H1 (cell line): Measurements from ENCODE around the gene PTPRG. TPM values are rescaled to one million over a fixed set of nuclear protein-coding genes. Genes with fewer than 3 reads are reported as not detected.
A peak's percentile ranks its signal among the peaks of the same experiment; 100 is the strongest.

Experiments
- ATF2 ChIP-seq: IDR thresholded peaks from 2 replicates; pipeline ENCODE4 v1.6.1; 2012; ENCODE audit warnings: low read length, inconsistent platforms
- HDAC2 ChIP-seq, 2 experiments: fragments of 300-600 bp in 1 of 2; sonication (generic) in 1 of 2; IDR thresholded peaks; 2 replicates each; pipeline ENCODE4 v1.6.1; 2011 to 2012; ENCODE audit warnings: low read depth in 2 of 2, low read length in 2 of 2, mild to moderate bottlenecking in 2 of 2, moderate library complexity in 2 of 2, borderline replicate concordance in 1 of 2, inconsistent platforms in 1 of 2
- polyA plus RNA-seq, 7 experiments: library from polyadenylated mRNA; depleted of rRNA in 3 of 7; stranded (reverse) in 5 of 7; unstranded in 2 of 7; fragments of >200 nt in 5 of 7; fragments of 200-250 nt in 2 of 7; gene quantifications; 1 replicate in 5 of 7; 2 replicates in 1 of 7; 4 replicates in 1 of 7; pipeline versions ENCODE4 v1.2.1 to v1.2.3, GENCODE V29; 2011 to 2013; ENCODE audit warnings: missing spikeins in 2 of 7, mixed read lengths in 2 of 7
- total RNA-seq: library from RNA; stranded (reverse); fragmentation: NEBNext Ultra II Directional; extraction: Animal tissue kit (Norgen Biotek cat#: 25700); gene quantifications from 2 replicates; pipeline ENCODE4 v1.2.1, GENCODE V29; 2021
- TF ChIP-seq, protein P1 (sequence below): fragments of 300-600 bp; sonication (generic); IDR thresholded peaks from 2 replicates; pipeline ENCODE4 v1.7.1; 2012; ENCODE audit warnings: low read length, moderate library complexity, mild to moderate bottlenecking, inconsistent platforms; ENCODE audit not compliant: insufficient replicate concordance

The PTPRG gene
- total and polyA plus RNA-seq, 2 of the 8 experiments (the other 6 are each of a cell fraction or from before 2014, with no cell fraction given): 23.3 to 96.2 TPM

GRCh38 chr3:62318752-62319569 is 757.6 kb downstream of the PTPRG start (continued):
- TF ChIP-seq, protein P1, sequence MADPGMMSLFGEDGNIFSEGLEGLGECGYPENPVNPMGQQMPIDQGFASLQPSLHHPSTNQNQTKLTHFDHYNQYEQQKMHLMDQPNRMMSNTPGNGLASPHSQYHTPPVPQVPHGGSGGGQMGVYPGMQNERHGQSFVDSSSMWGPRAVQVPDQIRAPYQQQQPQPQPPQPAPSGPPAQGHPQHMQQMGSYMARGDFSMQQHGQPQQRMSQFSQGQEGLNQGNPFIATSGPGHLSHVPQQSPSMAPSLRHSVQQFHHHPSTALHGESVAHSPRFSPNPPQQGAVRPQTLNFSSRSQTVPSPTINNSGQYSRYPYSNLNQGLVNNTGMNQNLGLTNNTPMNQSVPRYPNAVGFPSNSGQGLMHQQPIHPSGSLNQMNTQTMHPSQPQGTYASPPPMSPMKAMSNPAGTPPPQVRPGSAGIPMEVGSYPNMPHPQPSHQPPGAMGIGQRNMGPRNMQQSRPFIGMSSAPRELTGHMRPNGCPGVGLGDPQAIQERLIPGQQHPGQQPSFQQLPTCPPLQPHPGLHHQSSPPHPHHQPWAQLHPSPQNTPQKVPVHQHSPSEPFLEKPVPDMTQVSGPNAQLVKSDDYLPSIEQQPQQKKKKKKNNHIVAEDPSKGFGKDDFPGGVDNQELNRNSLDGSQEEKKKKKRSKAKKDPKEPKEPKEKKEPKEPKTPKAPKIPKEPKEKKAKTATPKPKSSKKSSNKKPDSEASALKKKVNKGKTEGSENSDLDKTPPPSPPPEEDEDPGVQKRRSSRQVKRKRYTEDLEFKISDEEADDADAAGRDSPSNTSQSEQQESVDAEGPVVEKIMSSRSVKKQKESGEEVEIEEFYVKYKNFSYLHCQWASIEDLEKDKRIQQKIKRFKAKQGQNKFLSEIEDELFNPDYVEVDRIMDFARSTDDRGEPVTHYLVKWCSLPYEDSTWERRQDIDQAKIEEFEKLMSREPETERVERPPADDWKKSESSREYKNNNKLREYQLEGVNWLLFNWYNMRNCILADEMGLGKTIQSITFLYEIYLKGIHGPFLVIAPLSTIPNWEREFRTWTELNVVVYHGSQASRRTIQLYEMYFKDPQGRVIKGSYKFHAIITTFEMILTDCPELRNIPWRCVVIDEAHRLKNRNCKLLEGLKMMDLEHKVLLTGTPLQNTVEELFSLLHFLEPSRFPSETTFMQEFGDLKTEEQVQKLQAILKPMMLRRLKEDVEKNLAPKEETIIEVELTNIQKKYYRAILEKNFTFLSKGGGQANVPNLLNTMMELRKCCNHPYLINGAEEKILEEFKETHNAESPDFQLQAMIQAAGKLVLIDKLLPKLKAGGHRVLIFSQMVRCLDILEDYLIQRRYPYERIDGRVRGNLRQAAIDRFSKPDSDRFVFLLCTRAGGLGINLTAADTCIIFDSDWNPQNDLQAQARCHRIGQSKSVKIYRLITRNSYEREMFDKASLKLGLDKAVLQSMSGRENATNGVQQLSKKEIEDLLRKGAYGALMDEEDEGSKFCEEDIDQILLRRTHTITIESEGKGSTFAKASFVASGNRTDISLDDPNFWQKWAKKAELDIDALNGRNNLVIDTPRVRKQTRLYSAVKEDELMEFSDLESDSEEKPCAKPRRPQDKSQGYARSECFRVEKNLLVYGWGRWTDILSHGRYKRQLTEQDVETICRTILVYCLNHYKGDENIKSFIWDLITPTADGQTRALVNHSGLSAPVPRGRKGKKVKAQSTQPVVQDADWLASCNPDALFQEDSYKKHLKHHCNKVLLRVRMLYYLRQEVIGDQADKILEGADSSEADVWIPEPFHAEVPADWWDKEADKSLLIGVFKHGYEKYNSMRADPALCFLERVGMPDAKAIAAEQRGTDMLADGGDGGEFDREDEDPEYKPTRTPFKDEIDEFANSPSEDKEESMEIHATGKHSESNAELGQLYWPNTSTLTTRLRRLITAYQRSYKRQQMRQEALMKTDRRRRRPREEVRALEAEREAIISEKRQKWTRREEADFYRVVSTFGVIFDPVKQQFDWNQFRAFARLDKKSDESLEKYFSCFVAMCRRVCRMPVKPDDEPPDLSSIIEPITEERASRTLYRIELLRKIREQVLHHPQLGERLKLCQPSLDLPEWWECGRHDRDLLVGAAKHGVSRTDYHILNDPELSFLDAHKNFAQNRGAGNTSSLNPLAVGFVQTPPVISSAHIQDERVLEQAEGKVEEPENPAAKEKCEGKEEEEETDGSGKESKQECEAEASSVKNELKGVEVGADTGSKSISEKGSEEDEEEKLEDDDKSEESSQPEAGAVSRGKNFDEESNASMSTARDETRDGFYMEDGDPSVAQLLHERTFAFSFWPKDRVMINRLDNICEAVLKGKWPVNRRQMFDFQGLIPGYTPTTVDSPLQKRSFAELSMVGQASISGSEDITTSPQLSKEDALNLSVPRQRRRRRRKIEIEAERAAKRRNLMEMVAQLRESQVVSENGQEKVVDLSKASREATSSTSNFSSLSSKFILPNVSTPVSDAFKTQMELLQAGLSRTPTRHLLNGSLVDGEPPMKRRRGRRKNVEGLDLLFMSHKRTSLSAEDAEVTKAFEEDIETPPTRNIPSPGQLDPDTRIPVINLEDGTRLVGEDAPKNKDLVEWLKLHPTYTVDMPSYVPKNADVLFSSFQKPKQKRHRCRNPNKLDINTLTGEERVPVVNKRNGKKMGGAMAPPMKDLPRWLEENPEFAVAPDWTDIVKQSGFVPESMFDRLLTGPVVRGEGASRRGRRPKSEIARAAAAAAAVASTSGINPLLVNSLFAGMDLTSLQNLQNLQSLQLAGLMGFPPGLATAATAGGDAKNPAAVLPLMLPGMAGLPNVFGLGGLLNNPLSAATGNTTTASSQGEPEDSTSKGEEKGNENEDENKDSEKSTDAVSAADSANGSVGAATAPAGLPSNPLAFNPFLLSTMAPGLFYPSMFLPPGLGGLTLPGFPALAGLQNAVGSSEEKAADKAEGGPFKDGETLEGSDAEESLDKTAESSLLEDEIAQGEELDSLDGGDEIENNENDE: no peak
- TF ChIP-seq HDAC2 (IDR thresholded peaks at IDR 0.05; ENCODE audit: borderline replicate concordance in 1 of 2, low read depth in 2 of 2, low read length in 2 of 2) (peak; percentile 86 to 87; a peak in 3 of 4 replicates), ATF2 (peak; percentile 83)
